Prostate gland (tissue), 2 donors: ENCODE measurements around the gene DUSP15.

Experiments used
- CTCF ChIP-seq, 4 experiments: fragments of 200-600 bp in 2 of 4; fragments of 450-650 bp in 2 of 4; sonication (generic) in 2 of 4; IDR thresholded peaks; 1 replicate in 3 of 4; 2 replicates in 1 of 4; pipeline ENCODE4 v1.5.1; 2016 to 2019; ENCODE audit warnings: antibody characterized with exemption in 4 of 4, mild to moderate bottlenecking in 2 of 4, moderate library complexity in 2 of 4
- POLR2A ChIP-seq: fragments of 450-650 bp; IDR thresholded peaks from one replicate; pipeline ENCODE4 v1.6.1; 2016; ENCODE audit warnings: antibody characterized with exemption, mild to moderate bottlenecking
- POLR2AphosphoS5 ChIP-seq: sonication (generic); formaldehyde crosslinking; IDR thresholded peaks from one replicate; pipeline ENCODE4 v1.6.1; 2017; ENCODE audit warnings: antibody characterized with exemption

GRCh38 chr20:31869673-31869941, 720 bp downstream of the DUSP15 start:
- TF ChIP-seq CTCF (IDR thresholded peaks at IDR 0.05) (no peak), POLR2A (no peak), POLR2AphosphoS5 (no peak)
